GM19023 (cell line): ENCODE data around the gene LONP2.
"Not testable (repeated sequence)": the region's sequence is repeated elsewhere in the genome, so short reads cannot be mapped to it uniquely, and the experiment has no call there.

ENCODE experiments used
- ATAC-seq: cut with Tn5 transposase; IDR thresholded peaks from one replicate; pipeline ENCODE4 v1.9.1; 2021; ENCODE audit warnings: mild to moderate bottlenecking, moderate library complexity; ENCODE audit not compliant: unreplicated experiment

The LONP2 gene

DNA sequence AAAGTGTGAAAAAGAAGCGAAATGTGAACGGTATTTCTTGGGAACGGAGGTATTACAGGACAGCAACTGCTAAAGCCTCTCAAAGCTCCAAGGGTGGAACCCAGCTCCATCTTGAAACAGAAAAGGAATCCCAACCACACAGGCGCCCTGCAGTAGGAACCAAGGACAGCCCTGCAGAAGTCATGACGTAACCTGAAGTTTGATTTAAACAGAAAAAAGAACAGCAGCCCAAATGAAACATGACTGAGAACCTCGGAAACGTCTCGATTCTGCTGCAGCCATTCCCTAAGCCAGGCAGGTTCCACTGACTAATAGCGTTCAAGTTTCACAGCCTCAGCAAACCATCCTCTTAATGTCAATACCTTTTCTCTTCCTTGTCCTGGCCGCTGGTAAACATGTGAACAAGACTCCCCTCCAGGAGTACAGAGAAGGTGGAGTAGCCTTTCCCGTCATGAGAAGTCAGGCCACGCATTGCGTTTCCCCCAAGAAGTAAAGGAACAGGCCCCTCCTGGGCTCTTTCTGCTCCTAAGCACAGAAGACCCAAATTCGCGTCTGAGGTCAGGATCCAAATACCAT is 121.0 kb downstream of the LONP2 start:
- ATAC-seq: no peak

DNA sequence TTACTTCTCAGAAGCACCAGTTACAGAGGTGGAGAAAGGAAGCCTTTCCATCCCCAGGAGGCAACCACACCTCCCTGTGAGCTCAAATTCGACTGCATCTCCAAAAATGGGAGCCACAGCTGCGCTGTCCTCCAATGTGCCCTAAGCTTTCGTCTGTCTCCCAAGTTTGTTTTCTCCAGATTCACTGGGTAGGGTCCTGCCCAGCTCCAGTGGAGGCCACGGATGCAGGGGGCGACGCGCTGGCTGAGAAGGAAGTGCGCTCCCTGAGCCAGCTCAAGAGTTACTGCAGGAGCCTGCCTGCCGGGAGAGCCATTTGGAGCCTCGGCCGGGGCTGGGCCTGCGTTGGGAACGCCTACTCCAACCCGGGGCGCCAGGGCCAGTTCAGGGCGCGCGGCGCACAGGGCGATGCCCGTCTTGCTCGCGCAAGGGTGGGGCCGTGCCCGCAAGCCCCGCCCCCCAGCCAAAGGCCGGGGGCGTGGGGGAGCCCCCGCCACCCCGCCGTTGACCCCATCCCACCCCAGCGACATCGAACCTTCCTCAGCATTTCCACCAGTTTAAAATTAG is 121.6 kb downstream of the LONP2 start:
- ATAC-seq: peak; percentile 97

DNA sequence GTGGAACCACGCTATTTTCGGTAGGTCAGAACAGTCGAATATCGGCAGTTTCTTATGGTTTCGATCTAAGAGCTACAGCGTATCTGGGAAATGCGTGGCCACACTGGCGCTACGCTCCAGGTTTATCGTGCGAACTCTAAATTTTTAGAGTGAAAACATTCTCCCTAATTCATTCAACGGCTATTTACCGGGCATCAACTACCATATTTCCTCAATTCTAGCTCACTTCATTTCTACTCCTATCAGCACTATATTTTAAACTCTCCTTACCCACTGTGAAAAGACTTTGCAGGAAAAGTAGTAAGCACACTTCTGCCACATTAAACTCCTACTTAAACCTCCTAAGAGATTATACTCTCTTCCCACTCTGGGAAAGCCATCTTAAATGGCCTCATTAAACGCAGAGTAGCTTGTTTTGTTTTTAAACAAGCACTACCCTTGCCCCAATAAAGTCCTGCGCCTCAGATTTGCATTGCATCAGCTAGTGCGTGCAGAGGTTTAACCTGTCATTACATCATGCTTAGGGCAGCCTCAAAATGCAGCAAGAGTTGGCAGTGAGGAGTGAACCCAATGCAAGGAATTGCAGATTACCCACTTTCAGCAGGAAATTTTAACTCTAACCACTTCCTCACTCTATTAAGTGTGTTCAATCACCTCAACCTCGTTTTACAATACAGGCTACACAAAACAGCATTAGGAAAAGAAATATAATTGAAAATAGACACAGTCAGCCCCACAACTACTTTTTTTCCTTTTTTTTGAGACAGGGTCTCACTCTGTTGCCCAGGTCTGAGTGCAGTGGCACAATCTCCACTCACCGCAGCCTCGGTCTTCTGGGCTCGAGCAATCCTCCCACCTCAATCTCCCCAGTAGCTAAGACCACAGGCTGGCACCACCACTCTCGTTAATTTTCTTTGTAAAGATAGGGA is 122.3 kb downstream of the LONP2 start:
- ATAC-seq: peak; percentile 53

DNA sequence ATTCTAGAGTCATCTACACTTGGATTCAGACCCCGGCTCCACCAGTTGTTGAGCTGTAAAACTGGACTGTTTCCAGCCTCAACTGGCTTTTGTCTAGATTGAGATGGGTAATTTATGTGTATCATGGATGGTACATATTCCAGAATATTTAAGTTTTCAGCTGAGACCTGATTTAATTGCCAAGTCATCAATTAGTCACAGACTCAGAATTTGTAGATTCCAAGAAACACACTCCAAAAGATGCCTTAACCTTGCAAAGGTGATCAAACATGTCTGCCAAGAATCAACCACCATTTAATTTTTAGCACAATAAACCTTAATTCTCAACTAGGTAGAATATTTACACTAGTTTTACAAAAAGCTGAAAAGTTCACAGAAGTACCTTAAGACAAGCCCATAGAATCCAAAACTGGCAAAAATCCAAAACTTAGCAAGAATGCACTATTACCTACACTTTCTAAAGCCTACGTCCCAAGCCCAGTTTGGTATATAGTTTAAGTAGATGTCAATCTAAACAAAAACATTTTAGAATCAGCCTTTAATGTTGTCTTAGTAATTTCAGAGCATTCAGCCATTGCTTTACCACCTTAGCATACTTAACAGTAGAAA is 123.4 kb downstream of the LONP2 start:
- no peak for ATAC-seq

DNA sequence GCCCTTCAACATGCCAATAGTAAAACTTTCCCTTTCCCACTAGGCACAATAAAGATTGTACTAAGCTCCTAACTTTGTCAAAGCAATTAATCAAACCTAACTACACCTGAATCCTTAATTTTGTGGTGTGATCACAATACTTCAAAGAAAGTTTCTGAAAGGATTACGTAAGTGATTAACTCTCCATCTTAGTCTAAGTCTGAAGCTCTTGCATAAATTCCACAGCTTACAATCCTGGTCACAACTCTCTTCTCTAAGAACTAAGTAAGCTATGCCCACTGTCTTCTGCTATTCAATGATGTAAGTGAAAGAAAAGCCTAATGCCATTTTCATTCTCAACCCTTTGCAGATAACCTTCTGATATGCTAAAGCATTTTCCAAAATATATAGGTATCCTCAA is 125.7 kb downstream of the LONP2 start:
- ATAC-seq: no peak

DNA sequence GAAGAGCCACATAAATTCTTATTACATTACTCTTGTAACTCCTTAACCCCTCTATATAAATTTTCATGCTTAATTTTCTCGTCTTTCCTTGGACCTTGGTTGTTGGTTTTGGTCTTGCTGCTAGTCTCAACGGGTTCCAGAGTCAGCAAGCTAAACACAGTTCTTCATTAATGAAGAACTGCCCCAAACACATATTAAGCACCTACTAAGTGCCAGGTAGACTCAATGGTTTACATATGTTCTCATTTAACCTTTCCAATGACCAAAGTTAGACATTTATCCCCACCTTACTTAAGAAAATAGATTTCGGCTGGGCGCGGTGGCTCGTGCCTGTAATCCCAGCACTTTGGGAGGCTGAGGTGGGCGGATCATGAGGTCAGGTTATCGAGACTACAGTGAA is 126.1 kb downstream of the LONP2 start:
- ATAC-seq: no peak

DNA sequence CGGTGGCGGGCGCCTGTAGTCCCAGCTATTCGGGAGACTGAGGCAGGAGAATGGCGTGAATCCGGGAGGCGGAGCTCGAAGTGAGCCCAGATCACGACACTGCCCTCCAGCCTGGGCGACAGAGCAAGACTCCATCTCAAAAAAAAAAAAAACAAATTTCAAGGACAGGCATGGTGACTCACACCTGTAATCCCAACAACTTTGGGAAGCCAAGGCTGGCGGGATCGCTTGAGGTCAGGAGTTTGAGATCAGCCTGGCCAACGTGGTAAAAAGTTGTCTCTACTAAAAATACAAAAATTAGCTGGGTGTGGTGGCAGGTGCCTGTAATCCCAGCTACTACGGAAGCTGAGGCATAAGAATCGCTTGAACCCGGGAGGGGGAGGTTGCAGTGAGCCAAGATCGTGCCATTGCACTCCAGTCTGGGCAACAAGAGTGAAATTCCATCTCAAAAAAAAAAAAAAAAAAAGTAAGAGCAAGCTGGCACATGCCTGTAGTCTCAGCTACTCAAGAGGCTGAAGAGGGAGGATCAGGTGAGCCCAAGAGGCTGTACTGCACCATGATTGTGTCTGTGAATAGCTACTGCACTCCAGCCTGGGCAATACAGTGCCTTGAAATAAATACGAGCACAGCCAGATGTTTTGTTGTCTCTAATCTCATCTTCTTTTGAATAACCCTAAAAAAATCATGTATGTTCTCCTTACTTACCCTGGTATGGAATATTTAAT is 126.7 kb downstream of the LONP2 start:
- ATAC-seq: not testable (repeated sequence)

DNA sequence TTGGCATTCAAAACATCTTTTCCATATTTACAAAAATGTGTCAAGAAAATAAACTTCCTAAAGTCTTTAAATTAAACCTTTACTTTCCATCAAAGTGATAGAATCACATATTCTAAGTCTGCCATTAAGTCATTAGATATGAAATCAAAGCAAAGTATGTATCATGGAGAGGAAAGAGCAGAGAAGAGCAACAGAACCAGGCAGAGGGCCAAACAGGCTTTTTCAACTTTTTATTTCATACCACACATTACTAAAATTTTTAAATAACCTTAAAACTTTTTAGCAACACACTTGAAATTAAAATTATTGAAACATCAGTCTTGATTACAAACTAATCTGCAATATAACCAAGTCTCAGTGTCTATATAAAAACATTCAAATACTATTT is 127.3 kb downstream of the LONP2 start:
- ATAC-seq: no peak

DNA sequence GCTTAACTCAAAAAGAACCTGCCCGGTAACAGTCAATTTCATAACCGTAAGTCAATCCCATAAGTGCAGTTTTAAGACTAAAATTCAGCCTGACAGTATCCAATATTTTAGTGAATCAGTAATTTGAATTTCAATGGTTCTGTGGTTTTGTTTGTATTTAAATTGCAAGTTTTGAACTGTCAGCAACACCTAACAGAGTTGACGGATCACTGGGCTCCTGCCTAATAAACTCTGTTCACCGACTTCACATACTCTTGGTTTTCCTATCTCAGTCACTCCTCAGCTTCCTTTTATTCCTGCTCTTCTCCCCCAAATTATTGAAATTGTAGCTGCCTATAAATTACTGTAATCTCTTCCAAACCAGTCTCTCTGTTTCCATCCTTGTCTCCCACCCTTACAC is 128.6 kb downstream of the LONP2 start:
- ATAC-seq: no peak

DNA sequence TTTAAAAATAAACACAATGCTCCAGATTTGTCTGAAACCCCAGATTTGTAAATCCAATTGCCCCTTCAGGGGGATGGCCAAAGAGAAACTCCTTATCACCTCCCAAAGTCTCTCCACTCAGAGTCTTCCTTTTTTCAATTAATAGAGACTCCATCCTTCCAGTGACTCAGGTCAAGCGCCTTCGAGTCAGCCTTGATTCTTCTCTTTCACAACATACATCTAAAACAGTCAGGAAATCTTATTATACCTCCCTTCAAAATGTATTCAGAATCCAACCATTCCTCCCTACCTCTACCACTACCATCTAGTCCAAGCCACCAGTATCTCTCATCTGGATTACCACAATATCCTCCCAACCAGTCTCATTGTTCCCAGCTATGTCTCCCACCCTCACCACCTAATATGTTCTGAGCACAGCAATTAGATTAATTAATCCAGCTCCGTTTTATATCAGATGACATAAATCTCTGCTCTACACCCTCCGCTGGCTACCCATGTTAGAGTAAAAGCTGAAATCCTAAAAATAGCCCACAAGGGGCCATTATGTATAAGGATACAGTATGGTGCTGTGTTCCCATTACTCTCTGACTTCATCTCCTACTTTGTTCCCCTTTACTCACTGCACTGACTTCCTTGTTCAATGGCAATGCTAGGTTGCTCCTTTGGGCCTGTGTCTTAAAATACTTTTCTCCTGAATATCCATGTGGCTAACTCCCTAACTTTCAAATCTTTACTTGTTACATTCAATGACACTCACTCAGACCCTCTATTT is 129.3 kb downstream of the LONP2 start:
- ATAC-seq: no peak

DNA sequence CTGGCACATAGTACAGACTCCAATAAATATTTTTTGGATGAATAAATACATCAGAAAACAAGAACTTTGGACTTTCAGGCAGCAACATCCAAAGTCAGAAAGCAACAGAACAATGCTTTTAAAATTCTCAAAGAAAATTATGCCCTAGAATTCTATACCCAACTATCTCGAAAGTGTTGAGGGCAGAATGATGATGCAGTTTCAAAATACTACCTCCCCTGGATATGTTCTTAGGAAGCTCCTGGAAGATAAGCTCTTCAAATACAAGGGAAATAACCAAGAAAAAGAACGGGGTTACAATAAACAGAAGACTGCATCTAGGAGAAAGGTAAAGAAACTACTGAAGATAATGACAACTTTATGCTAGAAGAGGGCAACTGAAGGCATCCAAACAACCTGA is 130.2 kb downstream of the LONP2 start:
- ATAC-seq: no peak

DNA sequence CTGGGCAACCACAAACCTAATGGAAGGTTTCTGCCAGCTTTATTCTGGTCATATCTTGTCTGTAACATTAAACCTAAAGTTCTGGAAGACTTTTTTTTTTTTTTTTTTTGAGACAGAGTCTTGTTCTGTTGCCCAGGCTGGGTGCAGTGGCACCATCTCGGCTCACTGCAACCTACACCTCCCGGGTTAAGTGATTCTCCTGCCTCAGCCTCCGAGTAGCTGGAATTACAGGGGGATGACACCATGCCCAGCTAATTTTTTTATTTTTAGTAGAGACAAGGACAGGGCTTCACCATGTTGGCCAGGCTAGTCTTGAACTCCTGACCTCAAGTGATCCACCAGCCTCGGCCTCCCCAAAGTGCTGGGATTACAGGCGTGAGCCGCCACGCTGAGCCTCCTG is 133.2 kb downstream of the LONP2 start:
- not testable (repeated sequence) for ATAC-seq

DNA sequence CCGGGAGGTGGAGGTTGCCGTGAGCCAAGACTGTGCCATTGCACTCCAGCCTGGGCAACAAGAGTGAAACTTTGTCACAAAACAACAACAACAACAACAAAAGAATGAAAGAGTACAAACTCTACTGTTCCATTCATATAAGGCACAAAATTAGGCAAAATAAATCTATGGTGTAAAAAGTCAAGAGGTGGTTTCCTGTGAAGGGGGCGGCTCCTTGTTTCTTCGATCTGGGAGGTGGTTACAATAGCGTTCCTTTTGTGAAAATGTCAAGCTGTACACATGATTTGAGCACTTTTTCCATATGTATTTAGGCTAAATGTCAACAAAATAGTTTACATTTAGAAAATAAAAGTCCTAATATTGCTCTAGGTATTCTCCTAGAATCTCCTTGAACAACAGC is 134.2 kb downstream of the LONP2 start:
- no peak for ATAC-seq

DNA sequence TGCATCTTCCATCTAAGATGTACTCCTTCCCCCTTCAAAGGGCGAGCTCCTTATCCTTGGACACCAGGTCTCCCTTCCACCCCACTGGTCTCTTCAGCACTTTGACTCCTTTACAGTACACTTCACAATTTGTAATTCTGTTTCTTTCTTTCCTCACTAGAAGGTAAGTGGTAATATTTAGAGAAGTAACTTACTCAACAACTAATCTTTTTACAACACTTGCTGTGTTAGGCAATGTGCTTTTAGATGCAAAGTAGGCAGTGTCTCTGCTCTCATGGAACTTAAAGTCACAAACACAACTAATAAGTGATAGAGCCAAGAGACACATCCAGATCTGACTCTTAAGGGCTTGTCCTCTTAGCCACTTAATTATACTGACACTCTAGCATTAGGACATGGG is 134.7 kb downstream of the LONP2 start:
- no peak for ATAC-seq

DNA sequence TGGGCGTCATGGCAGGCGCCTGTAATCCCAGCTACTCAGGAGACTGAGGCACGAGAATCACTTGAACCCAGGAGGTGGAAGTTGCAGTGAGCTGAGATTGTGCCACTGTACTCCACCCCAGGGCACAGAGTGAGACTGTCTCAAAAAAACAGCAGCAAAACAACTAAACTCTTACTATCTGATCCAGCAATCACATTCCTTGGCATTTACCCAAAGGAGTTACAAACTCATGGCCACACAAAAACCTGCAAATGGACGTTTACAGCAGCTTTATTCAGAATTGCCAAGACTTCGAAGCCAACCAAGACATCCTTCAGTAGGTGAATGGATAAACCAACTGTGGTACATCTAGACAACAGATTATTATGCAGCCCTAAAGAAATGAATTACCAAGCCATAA is 137.1 kb downstream of the LONP2 start:
- no peak for ATAC-seq

DNA sequence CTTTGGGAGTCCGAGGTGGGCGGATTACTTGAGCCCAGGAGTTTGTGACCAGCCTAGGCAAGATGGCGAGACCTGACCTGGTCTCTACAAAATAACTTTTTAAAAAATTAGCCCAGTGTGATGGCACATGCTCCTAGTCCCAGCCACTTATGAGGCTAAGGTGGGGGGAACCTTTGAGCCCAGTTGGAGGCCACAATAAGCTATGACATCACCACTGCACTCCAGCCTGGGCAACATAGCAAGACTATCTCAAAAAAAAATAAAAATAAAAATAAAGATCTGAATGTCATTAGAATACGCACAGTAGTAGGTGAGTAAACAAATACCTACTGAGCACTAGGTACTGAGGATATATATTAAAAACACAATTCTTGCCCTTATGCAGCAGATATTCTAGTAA is 138.0 kb downstream of the LONP2 start:
- no peak for ATAC-seq

DNA sequence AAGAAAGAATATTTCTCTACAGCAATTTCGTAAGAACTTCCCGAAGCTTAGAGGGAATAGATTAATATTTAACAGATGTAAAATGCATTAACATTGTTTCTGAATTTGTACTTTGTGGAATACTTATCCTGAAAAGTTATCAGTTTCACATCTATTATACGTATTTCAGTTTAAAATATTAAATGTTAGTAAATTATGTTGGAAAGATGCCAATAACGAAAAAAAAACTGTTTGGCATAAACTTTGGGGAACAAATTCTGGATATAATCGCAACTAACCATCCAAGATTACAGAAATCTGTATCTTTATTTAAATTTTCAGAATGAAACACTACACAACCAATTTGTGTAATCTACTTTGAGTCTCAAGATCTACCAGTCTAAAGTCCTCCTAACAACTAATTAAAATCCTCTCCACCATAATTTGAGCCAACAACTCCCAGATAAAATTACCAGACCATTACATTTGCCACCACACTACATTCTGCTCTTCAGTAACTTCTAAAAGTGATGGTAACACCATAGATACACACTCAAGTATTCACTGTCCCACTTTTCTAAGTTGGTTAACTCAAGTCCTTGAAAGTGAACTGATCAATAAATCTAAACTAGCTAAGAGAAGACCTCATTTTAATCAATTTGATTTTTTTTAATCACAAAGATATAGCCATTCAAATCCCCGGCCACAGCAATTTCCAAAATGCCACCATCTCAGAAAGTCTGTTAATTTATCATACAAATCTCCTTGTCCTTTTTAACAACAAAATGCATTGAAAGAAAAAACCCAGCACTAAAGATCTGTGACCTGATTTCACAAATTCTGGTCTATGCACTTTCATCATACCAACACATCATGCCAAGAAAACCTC is 139.1 kb downstream of the LONP2 start:
- no peak for ATAC-seq

DNA sequence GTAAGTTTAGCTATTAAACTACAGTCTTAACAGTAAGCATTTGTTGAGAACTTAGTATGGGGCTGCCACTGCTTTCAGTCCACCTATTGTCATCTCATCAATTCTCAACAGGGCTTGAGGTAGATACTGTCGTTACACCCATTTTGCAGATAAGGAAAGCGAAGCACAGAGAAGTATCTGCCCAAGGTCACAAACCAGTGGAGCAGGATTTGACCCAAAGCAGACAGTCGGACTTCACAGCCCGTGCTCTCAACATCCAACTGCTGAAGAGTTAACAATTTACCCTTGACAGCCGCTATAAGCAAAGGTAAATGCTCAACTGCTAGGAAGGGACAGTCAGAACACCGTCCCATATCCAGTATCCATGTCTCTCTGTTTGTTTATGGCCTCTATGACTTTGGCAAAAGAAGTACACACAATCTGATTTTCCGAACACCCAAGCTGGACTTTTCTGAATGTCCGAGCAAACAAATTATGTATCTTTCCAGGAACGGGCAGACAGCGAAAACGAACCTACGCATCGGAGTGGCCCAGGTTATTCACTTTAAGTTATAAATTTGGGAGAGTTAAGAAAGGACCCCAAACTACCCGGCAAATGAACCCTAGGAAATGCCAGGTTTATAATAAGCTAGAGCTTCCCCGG is 139.9 kb downstream of the LONP2 start:
- ATAC-seq: no peak
